ENCODE results near the gene GPATCH4. TPM values are rescaled to one million over a fixed set of nuclear protein-coding genes. Genes with fewer than 3 reads are reported as not detected.

GPATCH4 gene
- polyA plus RNA-seq, 1 donor from 2014 or later: 45.5 TPM

GRCh38 chr1:156546267-156546666, 55.0 kb downstream of the GPATCH4 start:
- no peak overlapping the region for H3K4me3 Mint-ChIP-seq
- no peaks in the 10 kb centered on the region for H3K36me3 Mint-ChIP-seq
- no peak overlapping the region for H3K27ac Mint-ChIP-seq
- peaks cover 0 to 4% (median 1%) of the 10 kb centered on the region in 3 donors for H3K4me1 Mint-ChIP-seq
- H3K9me3 Mint-ChIP-seq: no peaks in the 10 kb centered on the region
- H3K27me3 Mint-ChIP-seq: no peaks in the 10 kb centered on the region

DNA sequence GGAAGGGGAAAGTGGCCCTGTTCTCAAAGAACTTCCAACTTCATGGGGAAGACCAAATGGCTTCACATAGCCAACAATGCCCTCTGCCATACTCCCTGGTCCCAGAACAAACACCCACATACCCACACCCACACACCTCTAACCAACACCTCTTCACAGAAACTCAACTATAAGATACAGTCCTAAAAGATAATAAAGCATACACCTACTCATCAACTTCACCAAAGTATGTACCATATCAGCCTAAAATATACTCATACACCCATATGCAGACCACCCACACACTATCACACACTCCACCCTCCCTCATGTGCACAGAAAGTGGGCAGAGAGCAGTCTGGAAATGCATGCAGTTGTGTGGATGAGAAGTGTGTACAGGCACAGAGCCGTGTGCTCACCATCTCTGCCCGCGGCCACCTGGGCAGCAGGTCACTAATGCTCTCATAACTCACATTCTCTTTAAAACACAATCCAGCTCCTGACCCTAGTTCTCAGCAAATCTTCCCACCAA, 56.6 kb downstream of the GPATCH4 start:
- H3K27me3 Mint-ChIP-seq: no peaks in the 10 kb centered on the region
- H3K9me3 Mint-ChIP-seq: no peaks in the 10 kb centered on the region
- H3K4me1 Mint-ChIP-seq: peaks cover 0 to 1% (median 0%) of the 10 kb centered on the region in 3 donors
- no peaks in the 10 kb centered on the region for H3K36me3 Mint-ChIP-seq
- no peak overlapping the region for H3K27ac Mint-ChIP-seq
- no peak overlapping the region for H3K4me3 Mint-ChIP-seq

Other genes with a start within 250 kb of the GPATCH4 start
- gene RHBG, start 232.3 kb downstream of the GPATCH4 start, polyA plus RNA-seq: not detected
- gene MEF2D, start 100.7 kb downstream of the GPATCH4 start, polyA plus RNA-seq: 16.2 TPM
- not detected for gene IQGAP3, start 28.9 kb downstream of the GPATCH4 start, polyA plus RNA-seq
- 0.38 TPM for gene TTC24, start 21.8 kb downstream of the GPATCH4 start, polyA plus RNA-seq
- 121 TPM for gene NAXE, start 9.7 kb downstream of the GPATCH4 start, polyA plus RNA-seq
- gene HAPLN2, start 17.9 kb upstream of the GPATCH4 start, polyA plus RNA-seq: not detected
- not detected for gene BCAN, start 40.6 kb upstream of the GPATCH4 start, polyA plus RNA-seq
- gene NES, start 75.9 kb upstream of the GPATCH4 start, polyA plus RNA-seq: not detected
- 0.31 TPM for gene CRABP2, start 104.1 kb upstream of the GPATCH4 start, polyA plus RNA-seq
- gene METTL25B, start 127.0 kb upstream of the GPATCH4 start, polyA plus RNA-seq: 11.5 TPM
- gene ISG20L2, start 127.3 kb upstream of the GPATCH4 start, polyA plus RNA-seq: 39.7 TPM
- gene MRPL24, start 139.6 kb upstream of the GPATCH4 start, polyA plus RNA-seq: 93.7 TPM
- 17.8 TPM for gene HDGF, start 150.2 kb upstream of the GPATCH4 start, polyA plus RNA-seq
- 57.3 TPM for gene PRCC, start 166.1 kb upstream of the GPATCH4 start, polyA plus RNA-seq
- 2.1 TPM for gene SH2D2A, start 215.4 kb upstream of the GPATCH4 start, polyA plus RNA-seq

All from IgD-negative memory B cell (primary cell).